DND-41 (cell line): ENCODE measurements around the gene SPACA6.
A peak's percentile ranks its signal among the peaks of the same experiment; 100 is the strongest.

ENCODE experiments used
- ATAC-seq: fragments of 200-7000 bp; cut with Tn5 transposase; 3 replicates; pipeline ENCODE4 v1.9.1; 2021; ENCODE audit warnings: low read depth; ENCODE audit not compliant: insufficient read depth
- DNase-seq: peaks from one replicate; pipeline ENCODE4 v3.0.0-alpha.2; 2020
- H2AFZ ChIP-seq: 2 replicates; pipeline ENCODE4 v1.6.0; 2012; ENCODE audit warnings: low read depth, low read length
- H3K27ac ChIP-seq: 2 replicates; pipeline ENCODE4 v1.5.1; 2012; ENCODE audit warnings: low read length, inconsistent platforms
- H3K27me3 ChIP-seq: fragments of 200-600 bp; sonication (generic); 2 replicates; pipeline ENCODE4 v1.6.0; 2012; ENCODE audit warnings: low read length, mild to moderate bottlenecking, inconsistent platforms; ENCODE audit not compliant: insufficient read depth, poor library complexity
- H3K36me3 ChIP-seq: 2 replicates; pipeline ENCODE4 v1.5.1; 2012; ENCODE audit warnings: low read length, inconsistent platforms; ENCODE audit not compliant: insufficient read depth
- H3K4me1 ChIP-seq: 2 replicates; pipeline ENCODE4 v1.5.1; 2012; ENCODE audit warnings: mild to moderate bottlenecking, low read length; ENCODE audit not compliant: insufficient read depth
- H3K4me2 ChIP-seq: 2 replicates; pipeline ENCODE4 v1.6.0; 2012; ENCODE audit warnings: mild to moderate bottlenecking, moderate library complexity, low read length, inconsistent platforms; ENCODE audit not compliant: insufficient read depth
- H3K4me3 ChIP-seq, 2 experiments: fragments of 200-600 bp in 1 of 2; shearing (Covaris generic) in 1 of 2; 2 replicates each; pipeline ENCODE4 v1.5.1; 2012 to 2016; ENCODE audit warnings: inconsistent platforms in 2 of 2, low read length in 2 of 2, mild to moderate bottlenecking in 2 of 2, low read depth in 1 of 2, moderate library complexity in 1 of 2
- H3K79me2 ChIP-seq: 2 replicates; pipeline ENCODE4 v1.6.0; 2012; ENCODE audit warnings: low read length, inconsistent platforms; ENCODE audit not compliant: insufficient read depth
- H3K9ac ChIP-seq: 2 replicates; pipeline ENCODE4 v1.6.0; 2012; ENCODE audit warnings: low read depth, mild to moderate bottlenecking, inconsistent platforms, low read length, moderate library complexity
- H3K9me3 ChIP-seq: 2 replicates; pipeline ENCODE4 v1.5.1; 2012; ENCODE audit warnings: low read length, moderate library complexity, mild to moderate bottlenecking, inconsistent platforms; ENCODE audit not compliant: insufficient read depth, severe bottlenecking
- H4K20me1 ChIP-seq: 2 replicates; pipeline ENCODE4 v1.6.0; 2012; ENCODE audit warnings: low read length; ENCODE audit not compliant: insufficient read depth
- CTCF ChIP-seq: IDR thresholded peaks from 2 replicates; pipeline ENCODE4 v1.5.1; 2012; ENCODE audit warnings: borderline replicate concordance, low read length, moderate library complexity, mild to moderate bottlenecking; ENCODE audit not compliant: poor library complexity, severe bottlenecking; ENCODE audit errors: extremely low read depth
- EZH2 ChIP-seq: IDR thresholded peaks from 3 replicates; pipeline ENCODE4 v1.6.1; 2012; ENCODE audit warnings: borderline replicate concordance, low read depth, mild to moderate bottlenecking, moderate library complexity, low read length, inconsistent platforms; ENCODE audit not compliant: severe bottlenecking

SPACA6 gene

DNA sequence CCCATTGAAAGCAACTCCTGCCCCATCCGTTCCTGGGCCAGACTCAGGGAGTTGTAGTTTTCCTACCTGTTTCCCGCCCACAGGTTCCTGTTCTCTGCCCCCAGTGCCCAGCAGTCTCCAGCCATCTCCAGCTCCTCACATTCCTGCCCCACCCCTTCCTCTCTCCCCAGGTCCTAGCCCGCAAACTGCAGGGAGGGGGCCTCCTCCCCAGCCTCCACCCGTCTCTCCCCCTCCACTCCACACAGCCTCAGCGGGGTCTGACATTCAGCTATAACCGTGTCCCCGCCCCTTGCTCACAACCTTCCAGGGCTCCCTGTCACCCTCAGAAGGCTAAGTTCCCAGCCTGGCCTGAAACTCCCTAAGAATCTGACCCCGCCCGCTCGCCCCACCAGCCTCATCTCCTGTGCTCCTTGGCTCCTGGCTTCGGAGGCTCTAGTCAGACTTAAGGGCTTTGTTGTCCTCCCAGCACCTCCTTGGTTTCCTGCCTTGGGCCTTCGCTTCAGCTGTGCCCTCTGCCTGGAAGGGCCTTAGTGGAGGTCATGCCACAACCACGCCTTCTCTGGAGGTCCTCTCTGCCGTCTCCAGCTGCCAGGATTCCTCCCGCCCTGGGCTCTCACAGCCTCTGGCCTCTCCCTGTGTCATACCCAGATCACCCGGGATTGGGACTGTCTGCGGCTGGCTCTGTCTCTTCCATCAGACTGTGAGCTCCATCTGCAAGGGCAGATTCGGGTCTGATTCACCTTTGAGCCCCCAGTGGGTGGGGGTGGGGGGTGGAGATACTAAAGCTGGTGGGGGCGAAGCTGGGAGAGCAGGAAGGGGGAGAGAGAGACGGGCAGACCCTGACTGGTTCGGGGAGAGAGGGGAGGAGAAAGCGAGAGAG, 5.1 kb upstream of the SPACA6 start:
- Histone ChIP-seq H3K9me3 (peaks cover 9% of the 10 kb centered on the region), H3K4me3 (no peak overlapping the region), H4K20me1 (no peaks in the 10 kb centered on the region; the same call in 1 of the 2 replicates), H3K79me2 (no peaks in the 10 kb centered on the region), H3K9ac (no peak overlapping the region), H3K36me3 (no peaks in the 10 kb centered on the region), H3K4me2 (no peak overlapping the region), H3K27me3 (peaks cover 32% of the 10 kb centered on the region), H3K27ac (no peak overlapping the region), H2AFZ (no peak overlapping the region), H3K4me1 (peaks cover 19% of the 10 kb centered on the region)
- TF ChIP-seq CTCF (no peak), EZH2 (no peak)
- ATAC-seq (no peak), DNase-seq (no peak)

GRCh38 chr19:51688671-51689571, 4.2 kb upstream of the SPACA6 start:
- no peak overlapping the region; the same call in 1 of the 2 replicates for H3K9ac ChIP-seq

More at GRCh38 chr19:51688671-51689571, 4.2 kb upstream of the SPACA6 start:
- no peaks in the 10 kb centered on the region for H3K36me3 ChIP-seq
- peak overlapping the region; percentile 76 for H3K4me2 ChIP-seq
- no peak for TF ChIP-seq CTCF
- no peak for TF ChIP-seq EZH2
- peaks cover 32% of the 10 kb centered on the region for H3K27me3 ChIP-seq
- DNase-seq: no peak
- H3K79me2 ChIP-seq: no peaks in the 10 kb centered on the region
- no peak overlapping the region for H3K27ac ChIP-seq
- ATAC-seq: peak; percentile 53; the same call in 2 of the 3 replicates
- peak overlapping the region in 1 of 2 experiments; percentile 32; a peak in 1 of 4 replicates for H3K4me3 ChIP-seq
- H4K20me1 ChIP-seq: peaks cover 5% of the 10 kb centered on the region
- H2AFZ ChIP-seq: peak overlapping the region; percentile 29; the same call in 1 of the 2 replicates
- H3K9me3 ChIP-seq: peaks cover 9% of the 10 kb centered on the region
- H3K4me1 ChIP-seq: peaks cover 19% of the 10 kb centered on the region
